ENCODE results near the gene VEGFA. TPM values are rescaled to one million over a fixed set of nuclear protein-coding genes. Genes with fewer than 3 reads are reported as not detected.

Gene VEGFA
- total RNA-seq, 1 experiment from 2014 or later: 174 TPM

- Histone ChIP-seq H3K4me1 (peaks cover 40% of the 10 kb centered on the region), H3K27me3 (replicated peaks; ENCODE audit: control insufficient read depth, insufficient read depth, low read length) (no peaks in the 10 kb centered on the region), H3K4me3 (ENCODE audit: low read depth, low read length) (no peak overlapping the region), H3K36me3 (ENCODE audit: control insufficient read depth, insufficient read depth, low read length) (no peaks in the 10 kb centered on the region), H3K9me3 (no peaks in the 10 kb centered on the region)
- no TSS peak for BruUV-seq (replicated peaks)
- intact Hi-C loops (cut with micrococcal nuclease; ENCODE audit: unreplicated experiment): no loop called here
- Mint-ChIP-seq H3K4me3 (ENCODE audit: unreplicated experiment) (no peak overlapping the region), H3K9me3 (ENCODE audit: unreplicated experiment) (no peaks in the 10 kb centered on the region), H3K27me3 (ENCODE audit: insufficient read depth, unreplicated experiment) (no peaks in the 10 kb centered on the region), H3K4me1 (ENCODE audit: low read depth, unreplicated experiment) (peaks cover 37% of the 10 kb centered on the region), H3K27ac (ENCODE audit: unreplicated experiment) (no peak overlapping the region), H3K36me3 (ENCODE audit: insufficient read depth, unreplicated experiment) (no peaks in the 10 kb centered on the region)
- ChIA-PET POLR2A (no interaction called here), CTCF (interaction anchor here (1.3 to 1.7 kb wide), 3 partner anchors 12 to 317 kb away, joined by 4 to 5 read pairs (median 4); no protein-coding TSS in a partner anchor)
- no peak for DNase-seq
- no peak for TF ChIP-seq CTCF (IDR thresholded peaks at IDR 0.05; ENCODE audit: insufficient read depth in 1 of 2, low read depth in 1 of 2, low read length in 1 of 2, severe bottlenecking in 1 of 2, unreplicated experiment in 1 of 2)
Measured at GRCh38 chr6:43762410-43762768, 7.6 kb upstream of the VEGFA start.

DNA sequence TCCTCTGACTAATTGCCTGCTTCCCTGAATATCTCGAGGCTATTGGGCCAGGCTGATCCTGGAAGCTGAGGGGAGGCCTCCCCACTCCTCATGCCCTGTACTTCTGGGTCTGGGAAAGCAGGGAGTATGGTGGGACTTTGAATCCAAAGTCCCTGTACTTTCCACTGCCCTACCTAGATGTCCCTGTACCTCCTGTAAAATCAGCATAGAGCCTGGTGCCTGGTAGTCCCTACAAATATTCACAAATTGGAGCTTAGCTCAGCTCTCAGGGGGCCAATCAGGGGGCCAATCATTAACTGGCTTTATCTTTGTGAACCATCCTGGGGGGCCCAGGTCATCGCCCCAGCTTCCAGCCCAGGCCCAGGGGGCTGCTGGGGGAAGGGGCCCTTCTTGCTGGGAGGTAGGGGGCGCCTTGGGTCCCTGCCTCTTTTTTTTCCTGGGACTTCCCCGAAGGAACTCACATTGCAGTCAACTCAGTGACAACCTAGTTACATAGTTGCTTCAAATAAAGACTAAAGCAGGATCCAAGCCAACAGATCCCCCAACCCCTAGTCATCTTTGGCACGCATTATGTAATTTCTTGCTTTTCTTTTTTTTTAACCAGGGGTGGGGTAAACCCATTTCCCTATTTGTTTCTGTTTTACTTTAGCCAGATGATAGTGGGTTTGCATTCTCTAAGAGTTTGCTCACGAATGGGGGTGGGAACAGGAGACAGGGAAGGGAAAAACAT, 6.9 kb upstream of the VEGFA start:
- no peaks in the 10 kb centered on the region for H3K36me3 ChIP-seq (ENCODE audit: control insufficient read depth, insufficient read depth, low read length)
- intact Hi-C loops (cut with micrococcal nuclease; ENCODE audit: unreplicated experiment): no loop called here
- Mint-ChIP-seq H3K4me3 (ENCODE audit: unreplicated experiment) (no peak overlapping the region), H3K36me3 (ENCODE audit: insufficient read depth, unreplicated experiment) (no peaks in the 10 kb centered on the region), H3K9me3 (ENCODE audit: unreplicated experiment) (no peaks in the 10 kb centered on the region), H3K27ac (ENCODE audit: unreplicated experiment) (no peak overlapping the region), H3K4me1 (ENCODE audit: low read depth, unreplicated experiment) (peaks cover 37% of the 10 kb centered on the region), H3K27me3 (ENCODE audit: insufficient read depth, unreplicated experiment) (no peaks in the 10 kb centered on the region)
- H3K4me3 ChIP-seq (ENCODE audit: low read depth, low read length): no peak overlapping the region
- no peak for DNase-seq
- H3K4me1 ChIP-seq: peaks cover 42% of the 10 kb centered on the region
- H3K9me3 ChIP-seq: no peaks in the 10 kb centered on the region
- ChIA-PET POLR2A (no interaction called here), CTCF (interaction anchor here (1.3 to 1.7 kb wide), 3 partner anchors 12 to 316 kb away, joined by 4 to 5 read pairs (median 4); no protein-coding TSS in a partner anchor)
- no peaks in the 10 kb centered on the region for H3K27me3 ChIP-seq (replicated peaks; ENCODE audit: control insufficient read depth, insufficient read depth, low read length)
- peak in 1 of 2 experiments; percentile 3 for TF ChIP-seq CTCF (IDR thresholded peaks at IDR 0.05; ENCODE audit: insufficient read depth in 1 of 2, low read depth in 1 of 2, low read length in 1 of 2, severe bottlenecking in 1 of 2, unreplicated experiment in 1 of 2)
- BruUV-seq (replicated peaks): no TSS peak

DNA sequence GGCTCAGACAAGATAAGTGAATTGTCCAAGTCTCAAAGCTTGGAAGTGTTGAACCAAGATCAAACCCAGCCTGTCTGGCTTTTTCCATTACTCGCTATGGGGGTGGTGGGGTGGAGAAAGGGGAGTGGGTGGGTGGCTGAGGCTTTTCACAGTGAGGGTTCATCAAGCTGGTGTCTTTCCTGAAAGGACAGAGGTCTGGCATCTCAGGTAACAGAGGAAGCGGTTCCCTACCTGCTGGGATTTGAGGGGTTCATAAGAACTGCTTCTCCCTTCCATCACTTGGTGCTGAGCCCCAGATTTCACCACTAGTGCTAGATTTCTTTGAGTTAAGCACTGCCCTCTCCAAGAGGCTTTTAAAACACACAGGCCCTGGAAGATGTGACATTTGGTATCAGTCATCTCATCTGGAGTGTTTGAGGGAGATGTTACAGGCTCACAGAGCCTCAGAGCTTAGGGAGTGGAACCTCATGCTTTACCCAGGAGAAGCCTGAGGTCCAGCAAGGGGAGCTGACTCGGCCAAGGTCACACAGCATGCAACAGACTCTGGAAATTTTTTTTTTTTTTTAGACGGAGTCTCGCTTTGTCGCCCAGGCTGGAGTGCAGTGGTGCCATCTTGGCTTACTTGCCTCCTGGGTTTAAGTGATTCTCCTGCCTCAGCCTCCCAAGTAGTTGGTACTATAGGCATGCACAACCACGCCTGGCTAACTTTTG, 6.0 kb upstream of the VEGFA start:
- H3K27ac Mint-ChIP-seq (ENCODE audit: unreplicated experiment): no peak overlapping the region
- no peak for DNase-seq
- intact Hi-C loops (cut with micrococcal nuclease; ENCODE audit: unreplicated experiment): no loop called here
- no peak for TF ChIP-seq CTCF (IDR thresholded peaks at IDR 0.05; ENCODE audit: insufficient read depth in 1 of 2, low read depth in 1 of 2, low read length in 1 of 2, severe bottlenecking in 1 of 2, unreplicated experiment in 1 of 2)
- no peaks in the 10 kb centered on the region for H3K27me3 Mint-ChIP-seq (ENCODE audit: insufficient read depth, unreplicated experiment)
- no peaks in the 10 kb centered on the region for H3K9me3 Mint-ChIP-seq (ENCODE audit: unreplicated experiment)
- ChIA-PET POLR2A (no interaction called here), CTCF (interaction anchor here (1.7 kb wide), 1 partner anchor 11 kb away, joined by 5 read pairs; no protein-coding TSS in a partner anchor)
- H3K36me3 Mint-ChIP-seq (ENCODE audit: insufficient read depth, unreplicated experiment): no peaks in the 10 kb centered on the region
- H3K27me3 ChIP-seq (replicated peaks; ENCODE audit: control insufficient read depth, insufficient read depth, low read length): no peaks in the 10 kb centered on the region
- no peaks in the 10 kb centered on the region for H3K36me3 ChIP-seq (ENCODE audit: control insufficient read depth, insufficient read depth, low read length)
- no peak overlapping the region for H3K4me3 Mint-ChIP-seq (ENCODE audit: unreplicated experiment)
- peaks cover 42% of the 10 kb centered on the region for H3K4me1 ChIP-seq
- no peak overlapping the region for H3K4me3 ChIP-seq (ENCODE audit: low read depth, low read length)
- peaks cover 29% of the 10 kb centered on the region for H3K4me1 Mint-ChIP-seq (ENCODE audit: low read depth, unreplicated experiment)
- H3K9me3 ChIP-seq: no peaks in the 10 kb centered on the region
- BruUV-seq (replicated peaks): no TSS peak

All from Caco-2 (cell line).